Heart left ventricle (tissue), 16 donors: ENCODE results near the gene NCR2. TPM values are rescaled to one million over a fixed set of nuclear protein-coding genes. Genes with fewer than 3 reads are reported as not detected.

Experiments used
- ATAC-seq, 4 donors: fragments of 200-7000 bp; cut with Tn5 transposase; one replicate each; pipeline ENCODE4 v1.9.1; 2020 to 2022; ENCODE audit warnings: moderate library complexity in 4 of 4, mild to moderate bottlenecking in 3 of 4, moderate number of reproducible peaks in 1 of 4
- DNase-seq, 5 donors: peaks; one replicate each; pipeline ENCODE4 v3.0.0-alpha.2; 2020
- H3K27ac ChIP-seq, 12 donors: fragments of 200-600 bp; sonication (generic) in 4 of 12; one replicate each; pipeline versions ENCODE4 v1.5.0 to v1.8.0; 2016 to 2022; ENCODE audit warnings: mild to moderate bottlenecking in 2 of 12
- H3K27me3 ChIP-seq, 9 donors: fragments of 200-600 bp; sonication (generic) in 2 of 9; one replicate each; pipeline versions ENCODE4 v1.5.1 to v1.8.0; 2016 to 2022; ENCODE audit warnings: mild to moderate bottlenecking in 3 of 9
- H3K36me3 ChIP-seq, 9 donors: fragments of 200-600 bp; sonication (generic) in 2 of 9; one replicate each; pipeline versions ENCODE4 v1.5.0 to v1.8.0; 2018 to 2022; ENCODE audit warnings: mild to moderate bottlenecking in 2 of 9
- H3K4me1 ChIP-seq, 12 donors: fragments of 200-600 bp; sonication (generic) in 4 of 12; one replicate each; pipeline versions ENCODE4 v1.5.0 to v1.8.0; 2016 to 2022; ENCODE audit warnings: mild to moderate bottlenecking in 3 of 12
- H3K4me3 ChIP-seq, 12 donors: fragments of 200-600 bp; sonication (generic) in 4 of 12; one replicate each; pipeline versions ENCODE4 v1.5.0 to v1.8.0; 2017 to 2022; ENCODE audit warnings: mild to moderate bottlenecking in 9 of 12, moderate library complexity in 4 of 12
- H3K9me3 ChIP-seq, 12 donors: fragments of 200-600 bp; sonication (generic) in 4 of 12; one replicate each; pipeline versions ENCODE4 v1.5.0 to v1.8.0; 2016 to 2022; ENCODE audit warnings: mild to moderate bottlenecking in 1 of 12
- CTCF ChIP-seq, 12 donors: fragments of 200-600 bp; sonication (generic) in 4 of 12; IDR thresholded peaks; one replicate each; pipeline versions ENCODE4 v1.5.0 to v1.8.0; 2018 to 2022; ENCODE audit warnings: antibody characterized with exemption in 12 of 12, mild to moderate bottlenecking in 5 of 12
- POLR2A ChIP-seq, 2 donors: fragments of 450-650 bp; IDR thresholded peaks; one replicate each; pipeline ENCODE4 v1.6.1; 2017; ENCODE audit warnings: antibody characterized with exemption in 2 of 2, mild to moderate bottlenecking in 2 of 2, moderate library complexity in 2 of 2
- WGBS, 4 donors: extraction: QIAGEN DNeasy Blood & Tissue Kit in 2 of 4; methylation state at CpG; one replicate each; pipeline versions ENCODE4 v1.1.5 to v1.1.7; 2013 to 2018; 5-methylcytosine and 5-hydroxymethylcytosine counted together
- intact Hi-C, 10 donors: fragments of 100-400 bp; cut with DNase I; formaldehyde crosslinking; loops; one replicate each; pipeline versions ENCODE4 v1.11.1 to v1.14.2; 2022
- polyA plus RNA-seq, 2 donors: library from polyadenylated mRNA; stranded (reverse); fragments of 200-250 nt; gene quantifications; one replicate each; pipeline ENCODE4 v1.2.3, GENCODE V29; 2013
- total RNA-seq, 9 donors: library from RNA; depleted of rRNA in 2 of 9; stranded (reverse); fragments of >200 nt in 2 of 9; fragmentation: NEBNext Ultra II Directional in 3 of 9; extraction: Animal tissue kit (Norgen Biotek cat#: 25700) in 3 of 9; gene quantifications; one replicate each; pipeline versions ENCODE4 v1.1.0 to v1.2.4, GENCODE V29; 2016 to 2023
- donor health status: ischemic (EF 13 %, LVEDD 7.1; RV severe dilation, severe dysfunction).
- donor health status: healthy with polysubstance abuse.
- donor health status: DM: no; HTN: yes; CAD: no.
- donor health status: DM: no; HTN: no; CAD: no.
- donor health status: ischemic (EF 25% LVEDD 6.9; RV normal size, moderate dysfunction).
- donor health status: ischemic (EF 25% LVEDD 5.7; RV mildly dilated, moderate dysfunction).
- donor health status: healthy.
- donor health status: DM: yes; HTN: yes; CAD: no.
- donor health status: ischemic (EF 35%, LVEDD 5.7; RV mildly dilated, moderate dysfunction).
- donor health status: nonischemic (EF 11% LVEDD 7.7; RV severe dilation, severe dysfunction).
- donor health status: DM: yes; HTN: yes; CAD: no.
- donor health status: PGD.
- donor health status: ischemic (EF 29% LVEDD 5.4; RV normal size, mild dysfunction).
- donor health status: nonischemic (EF 23%, LVEDD 6.1; RV moderate dilation, normal function).

The NCR2 gene
- total and polyA plus RNA-seq, 11 donors = not detected

- Histone ChIP-seq H3K9me3 (peaks cover 0 to 4% (median 0%) of the 10 kb centered on the region in 12 donors), H3K4me1 (peaks cover 0 to 8% (median 0%) of the 10 kb centered on the region in 12 donors), H3K4me3 (no peak overlapping the region), H3K27me3 (peaks cover 0 to 14% (median 0%) of the 10 kb centered on the region in 9 donors), H3K36me3 (no peaks in the 10 kb centered on the region), H3K27ac (no peak overlapping the region)
- TF ChIP-seq CTCF (IDR thresholded peaks at IDR 0.05) (no peak), POLR2A (IDR thresholded peaks at IDR 0.05) (no peak)
- ATAC-seq = no peak
- DNase-seq = no peak
- intact Hi-C loops = no loop called here
- WGBS, 4 donors = 69 to 81% (median 77%) methylated on average over 5 of the region's 5 CpGs
These were observed 32.8 kb upstream of the NCR2 start for GRCh38 chr6:41302638-41303037.

- TF ChIP-seq POLR2A (IDR thresholded peaks at IDR 0.05) = no peak
- peak; percentile 29 to 65 (median 55) for TF ChIP-seq CTCF (IDR thresholded peaks at IDR 0.05)
- ATAC-seq = no peak
- Histone ChIP-seq H3K36me3 (no peaks in the 10 kb centered on the region), H3K9me3 (no peaks in the 10 kb centered on the region), H3K4me1 (no peaks in the 10 kb centered on the region), H3K4me3 (no peak overlapping the region), H3K27me3 (peaks cover 0 to 38% (median 6%) of the 10 kb centered on the region in 9 donors), H3K27ac (no peak overlapping the region)
- intact Hi-C loops = no loop called here
- no peak for DNase-seq
- WGBS, 4 donors = 30 to 34% (median 32%) methylated on average over 13 of the region's 13 CpGs
These were observed 29.1 kb upstream of the NCR2 start for GRCh38 chr6:41306187-41306854.

- Histone ChIP-seq H3K4me1 (peaks cover 0 to 12% (median 1%) of the 10 kb centered on the region in 12 donors), H3K27me3 (peaks cover 2 to 80% (median 12%) of the 10 kb centered on the region in 9 donors), H3K27ac (no peak overlapping the region), H3K9me3 (no peaks in the 10 kb centered on the region), H3K36me3 (no peaks in the 10 kb centered on the region), H3K4me3 (no peak overlapping the region)
- ATAC-seq (no peak), DNase-seq (no peak)
- intact Hi-C loops = loop anchor here in 6 of 10 donors (5.0 to 10.0 kb wide), 4 partner anchors 123 to 223 kb away; no protein-coding TSS in a partner anchor
- 54 to 65% (median 60%) methylated on average over 2 of the region's 2 CpGs for WGBS, 4 donors
- TF ChIP-seq CTCF (IDR thresholded peaks at IDR 0.05) (no peak), POLR2A (IDR thresholded peaks at IDR 0.05) (no peak)
These were observed 20.2 kb upstream of the NCR2 start for GRCh38 chr6:41315203-41315602.

GRCh38 chr6:41315943-41316620 lies 19.3 kb upstream of the NCR2 start:
- H3K4me3 ChIP-seq = no peak overlapping the region
- 73 to 87% (median 81%) methylated on average over 1 of the region's 1 CpG for WGBS, 4 donors
- DNase-seq (no peak), ATAC-seq (no peak)
- no peaks in the 10 kb centered on the region for H3K9me3 ChIP-seq
- no peaks in the 10 kb centered on the region for H3K36me3 ChIP-seq
- H3K27me3 ChIP-seq = peaks cover 0 to 72% (median 10%) of the 10 kb centered on the region in 9 donors
- H3K27ac ChIP-seq = no peak overlapping the region
- H3K4me1 ChIP-seq = peaks cover 0 to 12% (median 1%) of the 10 kb centered on the region in 12 donors
- intact Hi-C loops = loop anchor here in 6 of 10 donors (5.0 to 10.0 kb wide), 4 partner anchors 124 to 224 kb away; no protein-coding TSS in a partner anchor
- TF ChIP-seq POLR2A (IDR thresholded peaks at IDR 0.05) = no peak
- no peak for TF ChIP-seq CTCF (IDR thresholded peaks at IDR 0.05)
